ENCODE data around the gene STEAP4.

STEAP4 gene

GRCh38 chr7:88268051-88268450, 38.6 kb downstream of the STEAP4 start:
- DNase-seq = peak; percentile 5 to 62 (median 32)

DNA sequence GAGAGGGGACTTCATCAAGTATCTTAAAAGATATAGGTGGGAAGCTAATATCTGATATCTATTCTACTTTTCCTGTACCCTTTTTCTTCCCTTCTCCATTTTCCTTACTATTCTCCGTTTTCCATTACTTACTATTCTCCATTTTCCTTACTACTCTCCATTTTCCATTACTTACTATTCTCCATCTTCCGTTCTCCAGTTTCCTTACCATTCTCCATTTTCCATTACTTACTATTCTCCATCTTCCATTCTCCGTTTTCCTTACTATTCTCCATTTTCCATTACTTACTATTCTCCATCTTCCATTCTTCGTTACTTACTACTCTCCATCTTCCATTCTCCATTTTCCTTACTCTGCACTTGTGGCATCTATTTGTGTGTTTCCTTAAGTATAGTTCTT, 39.3 kb downstream of the STEAP4 start:
- DNase-seq = no peak

GRCh38 chr7:88264987-88265386, 41.7 kb downstream of the STEAP4 start:
- peak; percentile 60 to 83 (median 66) for DNase-seq

DNA sequence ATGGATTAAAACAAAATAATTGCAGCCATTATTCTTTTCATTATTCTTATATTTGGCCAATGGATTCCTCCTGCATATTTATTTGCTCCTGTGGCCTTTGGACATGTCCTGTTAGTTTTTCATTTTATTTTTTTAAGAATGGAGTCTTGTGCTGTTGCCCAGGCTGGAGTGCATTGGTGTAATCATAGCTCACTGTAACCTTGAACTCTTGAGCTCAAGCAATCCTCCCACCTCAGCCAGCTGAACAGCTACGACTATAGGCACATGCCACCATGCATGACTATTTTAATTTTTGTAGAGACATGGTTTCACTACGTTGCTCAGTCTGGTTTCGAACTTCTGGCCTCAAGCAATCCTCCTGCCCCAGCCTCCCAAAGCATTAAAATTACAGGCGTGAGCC, 44.1 kb downstream of the STEAP4 start:
- DNase-seq = no peak

DNA sequence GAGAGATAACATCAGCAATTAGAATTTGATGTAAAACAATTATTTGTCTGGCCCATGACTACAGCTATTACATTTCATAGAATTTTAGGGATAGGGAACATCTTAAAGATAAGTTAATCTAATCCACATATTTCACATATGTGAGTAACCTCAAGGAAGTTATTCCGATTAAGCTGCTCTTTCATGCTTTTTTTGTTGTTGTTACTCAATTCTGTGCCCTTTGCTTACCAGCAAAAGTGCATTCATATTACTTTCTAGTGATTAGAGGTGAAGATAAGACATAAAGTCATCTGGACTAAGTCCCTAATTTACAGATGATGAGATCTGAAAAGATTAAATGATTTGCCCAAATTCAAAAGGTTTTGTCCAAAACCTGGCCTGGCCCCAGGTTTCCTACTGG, 46.0 kb downstream of the STEAP4 start:
- no peak for DNase-seq

DNA sequence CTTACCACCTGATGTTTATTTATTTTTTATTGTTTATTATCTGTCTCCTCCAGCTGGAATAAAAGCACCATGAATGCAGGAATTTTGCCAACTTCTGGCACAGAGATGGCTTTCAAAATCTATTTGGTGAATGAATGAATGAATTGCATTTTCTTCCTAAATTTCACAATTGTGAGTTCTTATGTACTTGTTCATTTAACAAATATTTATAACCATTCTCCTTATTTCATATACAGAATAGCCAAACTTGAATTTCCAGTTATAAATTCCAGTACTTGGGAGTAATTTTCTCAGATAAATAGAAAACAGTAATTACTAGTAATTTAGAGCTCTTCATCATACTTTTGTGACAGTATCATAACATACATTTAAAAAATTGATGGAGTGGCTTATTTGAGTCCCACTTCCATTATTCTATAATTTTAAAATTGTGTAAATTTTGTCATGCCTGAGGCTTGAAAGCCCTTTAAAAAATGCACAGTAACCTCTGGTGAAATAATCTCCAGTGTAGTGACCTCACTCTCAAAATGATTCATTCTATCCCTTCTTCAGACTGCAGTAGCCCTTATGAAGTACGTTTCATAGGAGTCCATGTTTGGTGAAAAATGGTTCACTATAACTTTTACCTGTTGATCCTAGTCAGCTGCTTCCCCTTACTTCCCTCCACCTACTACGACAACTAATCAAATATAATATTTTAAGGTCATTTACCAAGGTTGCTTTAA, 46.9 kb downstream of the STEAP4 start:
- no peak for DNase-seq

GRCh38 chr7:88258296-88258695, 48.4 kb downstream of the STEAP4 start:
- peak in 3 of 4 experiments; percentile 14 to 53 (median 45) for DNase-seq

GRCh38 chr7:88256906-88257305, 49.8 kb downstream of the STEAP4 start:
- DNase-seq = peak in 2 of 4 experiments; percentile 26 to 36

- DNase-seq = no peak
These were observed 51.8 kb downstream of the STEAP4 start for GRCh38 chr7:88254721-88255424.

DNA sequence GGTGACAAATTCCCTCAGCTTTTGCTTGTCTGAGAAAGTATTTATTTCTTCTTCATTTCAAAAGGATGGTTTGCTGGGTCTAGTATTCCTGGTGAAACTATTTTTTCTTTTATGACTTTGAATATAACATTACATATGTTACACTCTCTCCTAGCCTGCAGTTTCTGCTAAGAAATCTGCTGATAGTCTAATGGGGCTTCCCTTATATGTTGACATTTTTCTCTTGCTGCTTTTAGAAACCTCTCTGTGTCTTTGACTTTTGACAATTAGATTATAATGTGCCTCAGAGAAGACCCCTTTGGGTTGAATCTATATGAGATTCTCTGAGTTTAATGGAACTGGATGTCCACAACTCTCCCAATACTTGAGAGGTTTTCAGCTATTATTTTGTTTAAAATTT, 53.1 kb downstream of the STEAP4 start:
- no peak for DNase-seq

GRCh38 chr7:88244258-88244657, 62.4 kb downstream of the STEAP4 start:
- no peak for DNase-seq

DNA sequence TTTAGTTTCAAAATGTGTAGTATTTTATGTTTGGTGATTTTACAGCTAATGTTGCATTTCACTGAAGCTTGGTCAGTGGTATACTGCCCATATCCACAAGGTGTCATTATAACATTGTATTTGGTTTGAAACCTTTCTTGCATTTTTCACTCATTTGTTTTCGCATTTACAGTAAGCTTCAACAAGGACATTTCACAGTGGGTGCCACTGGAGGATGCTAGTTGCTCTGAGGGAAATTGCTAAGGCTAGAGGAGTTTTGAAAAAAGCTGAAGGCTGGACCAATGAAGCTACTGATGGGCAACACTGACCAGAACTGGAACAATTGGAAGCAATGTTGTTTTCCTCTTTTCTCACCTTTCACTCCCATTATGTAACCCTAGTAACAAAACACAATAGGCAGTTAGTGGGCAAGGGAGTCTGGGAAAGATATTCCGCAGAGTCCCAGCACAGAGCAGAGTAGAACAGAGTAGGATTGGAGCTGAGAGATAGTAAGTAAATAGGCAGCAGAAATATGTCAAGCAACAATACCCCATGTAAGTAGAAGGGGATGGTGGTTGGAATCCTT, 63.3 kb downstream of the STEAP4 start:
- DNase-seq = peak; percentile 37 to 75 (median 56)

DNA sequence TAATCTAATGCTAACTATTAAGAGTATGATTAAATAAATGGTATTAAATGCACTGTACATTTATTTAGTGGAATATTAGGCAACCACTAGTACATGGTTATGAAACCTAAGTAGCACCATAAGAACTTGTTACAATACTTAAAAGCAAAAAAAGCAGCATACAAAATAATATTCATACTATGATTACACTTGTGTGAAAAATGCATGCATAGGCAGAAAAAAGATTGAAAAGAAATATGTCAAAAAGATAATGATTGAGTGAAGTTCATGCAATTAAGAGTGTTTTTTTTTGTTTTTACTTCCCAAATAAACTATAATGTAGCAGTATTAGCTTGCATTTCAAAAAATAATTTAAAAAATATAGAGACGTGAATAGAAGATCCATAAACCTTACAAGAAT, 66.8 kb downstream of the STEAP4 start:
- no peak for DNase-seq

- no peak for DNase-seq
These were observed 72.9 kb downstream of the STEAP4 start for GRCh38 chr7:88233828-88234227.

DNA sequence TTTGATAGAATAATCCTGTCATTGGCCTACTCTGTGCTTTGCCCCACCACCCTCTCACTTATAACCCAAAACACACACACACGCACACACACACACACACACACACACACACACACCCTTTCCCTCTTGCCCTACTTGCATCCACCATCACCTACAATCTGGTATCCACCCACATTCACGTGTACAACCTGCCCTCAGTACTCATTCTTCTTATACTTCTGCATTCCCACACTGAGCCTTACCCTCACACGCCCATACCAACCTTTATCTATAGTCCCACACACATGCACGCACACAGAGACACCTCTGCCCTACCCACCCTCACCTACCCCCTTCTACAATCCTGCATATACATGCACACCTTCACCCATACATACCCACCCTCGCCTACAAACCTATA, 76.0 kb downstream of the STEAP4 start:
- DNase-seq = no peak

DNA sequence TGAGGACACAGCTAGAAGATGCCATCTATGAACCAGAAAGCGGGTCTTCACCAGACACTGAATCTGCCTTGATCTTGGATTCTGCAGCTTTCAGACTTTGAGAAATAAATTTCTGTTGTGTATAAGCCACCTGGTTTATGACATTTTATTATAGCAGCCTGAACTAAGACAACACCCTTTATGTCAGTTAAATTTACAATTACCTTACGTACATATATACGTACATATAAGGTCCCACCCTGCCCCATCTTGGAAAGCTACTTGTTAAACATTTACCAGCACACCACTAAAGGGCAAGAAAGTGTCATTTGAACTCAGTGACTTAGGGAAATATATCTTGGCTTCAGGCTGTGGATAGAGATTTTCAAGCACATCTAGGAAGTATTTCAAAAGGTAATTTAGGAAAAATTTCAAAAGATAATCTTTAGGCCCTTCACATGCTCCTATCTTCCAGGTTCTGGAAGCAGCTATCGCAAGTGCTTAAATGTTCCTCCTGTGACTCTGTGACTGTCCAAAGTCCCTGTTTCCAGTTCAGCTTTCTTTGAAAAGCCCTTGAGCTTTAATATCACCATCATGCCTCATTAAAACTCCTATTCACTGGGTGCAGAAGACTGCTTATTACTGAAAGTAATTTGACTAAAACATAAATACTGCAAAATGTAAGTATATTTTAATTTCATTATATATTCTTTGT, 77.2 kb downstream of the STEAP4 start:
- no peak for DNase-seq

DNA sequence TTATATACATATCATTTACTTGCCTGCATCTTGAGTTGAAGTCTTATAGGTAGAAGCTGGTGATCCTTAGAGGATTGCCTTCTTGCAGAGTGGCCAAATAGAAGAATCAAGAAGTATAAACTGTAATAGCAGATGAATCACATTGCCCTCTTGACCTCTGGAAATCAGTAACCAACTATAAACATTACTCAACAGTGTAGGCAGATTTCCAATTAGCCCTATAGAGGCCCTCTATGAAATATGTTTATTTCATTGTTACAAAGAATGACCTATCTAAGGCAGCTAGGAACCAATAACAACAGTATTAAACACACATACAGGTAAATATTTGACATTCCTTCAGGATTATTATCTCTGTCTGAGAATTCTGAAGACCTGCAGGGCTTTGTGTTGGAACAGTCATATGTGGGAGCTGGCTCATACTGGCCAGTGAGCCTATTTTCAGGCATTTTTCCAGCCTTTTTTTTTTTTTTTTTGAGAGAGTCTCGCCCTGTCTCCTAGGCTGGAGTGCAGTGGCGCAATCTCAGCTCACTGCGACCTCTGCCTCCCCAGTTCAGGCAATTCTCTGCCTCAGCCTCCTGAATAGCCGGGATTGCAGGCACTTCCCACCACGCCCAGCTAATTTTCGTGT, 79.7 kb downstream of the STEAP4 start:
- DNase-seq = peak in 3 of 4 experiments; percentile 19 to 74 (median 53)

- DNase-seq = no peak
These were observed 80.5 kb downstream of the STEAP4 start for GRCh38 chr7:88226201-88226600.

- peak in 3 of 4 experiments; percentile 16 to 65 (median 51) for DNase-seq
These were observed 82.0 kb downstream of the STEAP4 start for GRCh38 chr7:88224601-88225275.

GRCh38 chr7:88223265-88223664, 83.4 kb downstream of the STEAP4 start:
- no peak for DNase-seq

Data from suppressor macrophage (primary cell).